ENCODE results near the gene FYCO1. TPM values are rescaled to one million over a fixed set of nuclear protein-coding genes. Genes with fewer than 3 reads are reported as not detected.

The FYCO1 gene
- total RNA-seq, 1 donor from 2014 or later: 40.9 TPM

DNA sequence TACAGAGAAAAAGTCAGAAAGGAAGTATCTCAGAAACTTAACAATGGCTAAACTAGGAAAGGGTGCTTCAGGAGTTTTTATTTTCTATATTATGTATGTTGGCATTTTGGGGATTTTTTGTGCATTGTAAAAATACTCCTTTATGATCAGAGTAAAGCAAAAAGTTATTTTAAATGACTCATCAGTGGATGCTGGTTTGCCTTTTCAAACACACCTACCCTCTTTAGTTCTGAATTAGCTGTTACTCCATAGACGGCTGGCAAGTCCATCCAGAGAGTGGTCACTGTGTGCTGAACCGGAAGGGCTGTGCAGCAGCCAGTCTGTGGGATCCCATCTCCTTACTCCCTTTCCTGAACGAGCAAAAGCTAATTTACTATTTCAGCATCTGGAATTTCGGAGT lies 108.3 kb downstream of the FYCO1 start:
- Histone ChIP-seq H3K27ac (no peak overlapping the region), H3K27me3 (ENCODE audit: low read depth) (no peaks in the 10 kb centered on the region), H3K9me3 (no peaks in the 10 kb centered on the region), H3K4me3 (no peak overlapping the region), H3K4me1 (no peaks in the 10 kb centered on the region), H3K36me3 (no peaks in the 10 kb centered on the region)
- ATAC-seq (no peak), DNase-seq (no peak)
- TF ChIP-seq, protein P1, sequence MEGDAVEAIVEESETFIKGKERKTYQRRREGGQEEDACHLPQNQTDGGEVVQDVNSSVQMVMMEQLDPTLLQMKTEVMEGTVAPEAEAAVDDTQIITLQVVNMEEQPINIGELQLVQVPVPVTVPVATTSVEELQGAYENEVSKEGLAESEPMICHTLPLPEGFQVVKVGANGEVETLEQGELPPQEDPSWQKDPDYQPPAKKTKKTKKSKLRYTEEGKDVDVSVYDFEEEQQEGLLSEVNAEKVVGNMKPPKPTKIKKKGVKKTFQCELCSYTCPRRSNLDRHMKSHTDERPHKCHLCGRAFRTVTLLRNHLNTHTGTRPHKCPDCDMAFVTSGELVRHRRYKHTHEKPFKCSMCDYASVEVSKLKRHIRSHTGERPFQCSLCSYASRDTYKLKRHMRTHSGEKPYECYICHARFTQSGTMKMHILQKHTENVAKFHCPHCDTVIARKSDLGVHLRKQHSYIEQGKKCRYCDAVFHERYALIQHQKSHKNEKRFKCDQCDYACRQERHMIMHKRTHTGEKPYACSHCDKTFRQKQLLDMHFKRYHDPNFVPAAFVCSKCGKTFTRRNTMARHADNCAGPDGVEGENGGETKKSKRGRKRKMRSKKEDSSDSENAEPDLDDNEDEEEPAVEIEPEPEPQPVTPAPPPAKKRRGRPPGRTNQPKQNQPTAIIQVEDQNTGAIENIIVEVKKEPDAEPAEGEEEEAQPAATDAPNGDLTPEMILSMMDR (IDR thresholded peaks at IDR 0.05): no peak
- intact Hi-C loops (cut with DNase I): no loop called here

DNA sequence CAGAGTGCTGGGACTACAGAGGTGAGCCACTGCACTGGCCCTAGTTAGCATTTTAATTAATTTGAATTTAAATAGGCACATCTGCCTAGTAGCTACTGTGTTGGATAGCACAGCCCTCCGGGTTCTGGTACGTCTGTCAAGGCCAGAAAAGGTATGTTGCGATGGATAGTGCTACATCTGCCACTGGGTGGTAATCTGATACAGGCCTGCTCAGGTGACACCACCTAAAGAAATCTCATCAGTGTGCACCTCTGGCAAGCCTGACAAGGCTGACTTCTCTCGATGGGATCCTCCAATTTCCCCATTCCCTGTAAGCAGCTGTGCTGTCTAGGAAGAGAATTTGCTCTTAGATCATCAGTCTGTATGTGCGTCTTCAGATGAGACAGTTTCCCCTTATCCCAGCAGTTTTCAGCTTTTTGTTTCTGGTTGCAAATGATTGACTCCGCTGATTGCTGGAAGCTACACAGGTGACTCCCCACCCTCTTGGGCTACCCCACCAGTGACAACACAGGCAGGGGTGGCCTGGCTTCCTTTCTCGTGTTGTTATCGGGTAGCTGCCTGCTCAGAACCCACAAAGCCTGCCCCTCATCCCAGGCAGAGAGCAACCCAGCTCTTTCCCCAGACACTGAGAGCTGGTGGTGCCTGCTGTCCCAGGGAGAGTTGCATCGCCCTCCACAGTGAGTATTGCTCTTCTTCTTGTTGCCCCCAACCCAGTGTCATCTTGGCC lies 109.5 kb downstream of the FYCO1 start, which contains the start of gene CCR9:
TSS of gene CCR9 (plus strand) at position 565 of the 727 bp plus-strand sequence. CDS start 8,391 bp downstream, outside the sequence.
- no peak for ATAC-seq
- H3K27ac ChIP-seq: no peak within 1 kb of the TSS
- no peaks in the 10 kb centered on the region for H3K27me3 ChIP-seq (ENCODE audit: low read depth)
- TF ChIP-seq, protein P1 (IDR thresholded peaks at IDR 0.05): no peak
- no peak for DNase-seq
- no peaks in the 10 kb centered on the region for H3K36me3 ChIP-seq
- no peaks in the 10 kb centered on the region for H3K4me1 ChIP-seq
- intact Hi-C loops (cut with DNase I): no loop called here
- H3K4me3 ChIP-seq: no peak within 1 kb of the TSS
- no peaks in the 10 kb centered on the region for H3K9me3 ChIP-seq

DNA sequence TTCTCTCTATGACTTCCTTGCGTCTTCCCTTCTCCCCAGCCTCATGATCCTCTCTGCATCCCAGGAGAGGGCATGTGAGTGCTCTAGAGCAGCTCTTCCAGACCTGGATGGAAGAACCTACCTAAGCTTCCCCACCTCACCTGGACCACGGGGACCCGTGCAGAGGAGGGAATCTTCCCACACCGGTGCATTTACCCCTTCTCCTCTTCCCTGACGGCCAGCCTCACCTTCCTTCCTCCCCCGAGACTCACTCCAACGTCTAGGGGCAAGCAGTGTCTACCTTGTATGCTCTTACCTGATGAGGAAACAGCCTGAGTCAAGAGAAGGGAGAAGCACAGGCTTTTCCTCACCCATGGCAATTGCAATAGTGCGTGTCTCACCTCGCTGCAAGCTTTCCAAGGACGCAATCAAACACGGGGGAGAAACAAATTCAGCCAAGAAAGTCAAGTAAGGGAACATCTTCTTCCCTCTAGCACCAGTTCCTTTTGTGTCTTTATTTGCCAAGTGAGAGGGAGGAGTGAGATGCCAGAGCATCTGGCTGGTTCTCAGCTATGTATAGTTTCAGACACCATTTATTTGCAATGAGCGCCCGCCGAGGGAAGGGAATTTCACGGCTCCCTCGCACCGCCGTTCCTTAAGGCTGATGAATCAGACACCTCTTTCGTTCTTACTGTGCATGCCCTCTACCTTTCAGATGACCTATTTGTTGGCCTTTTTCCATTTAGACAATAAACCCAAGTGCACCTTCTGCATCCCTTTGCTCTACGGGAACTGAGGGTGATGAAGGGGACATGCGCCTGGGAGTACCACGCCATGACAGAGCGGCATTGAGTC lies 111.0 kb downstream of the FYCO1 start:
- no peak for ATAC-seq
- TF ChIP-seq, protein P1 (IDR thresholded peaks at IDR 0.05): no peak

DNA sequence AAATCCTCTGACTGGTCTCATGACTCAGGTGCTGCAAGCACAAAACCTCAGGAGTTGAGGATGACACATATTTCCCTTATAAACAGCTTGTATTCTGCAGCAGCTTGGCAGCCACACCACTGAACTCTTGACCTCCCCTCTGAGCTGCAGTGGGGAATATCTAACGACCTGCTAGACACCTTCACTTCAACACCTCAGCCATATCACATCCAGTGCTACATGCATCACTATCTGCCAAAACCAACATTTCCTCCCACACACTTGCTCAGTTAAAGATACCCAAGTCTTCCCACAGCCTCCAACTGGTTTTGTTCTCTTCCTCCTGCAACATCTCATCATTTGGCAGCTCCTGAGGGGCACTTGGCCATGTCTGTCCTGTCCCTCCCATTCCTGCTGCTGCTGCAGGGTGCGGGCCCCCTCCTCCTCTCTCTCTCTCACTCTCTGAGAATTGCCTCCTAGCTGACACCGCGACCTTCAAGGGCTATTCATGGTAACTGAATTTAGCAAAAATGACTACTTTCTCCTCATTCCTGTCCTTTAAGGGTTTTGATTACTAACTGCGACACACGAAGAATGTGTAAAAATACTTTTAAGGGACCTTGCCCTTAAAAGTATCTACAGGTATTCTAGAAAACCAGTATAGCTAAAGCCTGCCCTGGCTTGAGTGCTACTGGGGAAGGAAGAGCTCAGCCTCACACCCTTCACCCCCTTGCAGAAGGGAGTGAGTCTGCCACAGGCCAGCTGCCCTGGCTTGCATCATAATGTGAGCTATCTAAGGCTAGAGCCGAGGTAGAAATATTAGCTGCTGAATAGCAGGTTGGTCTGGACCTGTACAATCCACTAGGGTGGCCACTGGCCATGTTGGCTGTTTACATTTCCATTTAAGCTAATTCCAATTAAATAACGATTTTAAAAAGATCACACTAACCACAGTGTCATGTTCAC lies 114.3 kb downstream of the FYCO1 start:
- peak in 1 of 2 donors; percentile 56 for ATAC-seq

More for the DNA sequence above, 111.0 kb downstream of the FYCO1 start:
- Histone ChIP-seq H3K4me1 (no peaks in the 10 kb centered on the region), H3K4me3 (no peak overlapping the region), H3K27me3 (ENCODE audit: low read depth) (no peaks in the 10 kb centered on the region), H3K9me3 (no peaks in the 10 kb centered on the region), H3K27ac (no peak overlapping the region), H3K36me3 (no peaks in the 10 kb centered on the region)
- DNase-seq: no peak
- intact Hi-C loops (cut with DNase I): no loop called here

More for the DNA sequence above, 114.3 kb downstream of the FYCO1 start:
- no peaks in the 10 kb centered on the region for H3K36me3 ChIP-seq
- no peak overlapping the region for H3K4me3 ChIP-seq
- intact Hi-C loops (cut with DNase I): no loop called here
- no peaks in the 10 kb centered on the region for H3K9me3 ChIP-seq
- H3K27ac ChIP-seq: no peak overlapping the region
- DNase-seq: no peak
- TF ChIP-seq, protein P1 (IDR thresholded peaks at IDR 0.05): no peak
- H3K27me3 ChIP-seq (ENCODE audit: low read depth): no peaks in the 10 kb centered on the region
- H3K4me1 ChIP-seq: no peaks in the 10 kb centered on the region
